ENCODE measurements around the gene LILRA5.

Gene LILRA5

GRCh38 chr19:54319892-54320670, 7.1 kb upstream of the LILRA5 start:
- no peak overlapping the region for H3K4me3 ChIP-seq
- H3K9me3 ChIP-seq: peaks cover 16% of the 10 kb centered on the region
- no peak overlapping the region for H3K9ac ChIP-seq
- H3K4me2 ChIP-seq: no peak overlapping the region
- no peaks in the 10 kb centered on the region for H4K20me1 ChIP-seq
- TF ChIP-seq Cebpa-rat (IDR thresholded peaks at IDR 0.05): no peak
- peaks cover 11% of the 10 kb centered on the region for H3K4me1 ChIP-seq
- no peaks in the 10 kb centered on the region for H3K36me3 ChIP-seq
- H3K27me3 ChIP-seq: no peaks in the 10 kb centered on the region
- no peak overlapping the region for H3K27ac ChIP-seq

DNA sequence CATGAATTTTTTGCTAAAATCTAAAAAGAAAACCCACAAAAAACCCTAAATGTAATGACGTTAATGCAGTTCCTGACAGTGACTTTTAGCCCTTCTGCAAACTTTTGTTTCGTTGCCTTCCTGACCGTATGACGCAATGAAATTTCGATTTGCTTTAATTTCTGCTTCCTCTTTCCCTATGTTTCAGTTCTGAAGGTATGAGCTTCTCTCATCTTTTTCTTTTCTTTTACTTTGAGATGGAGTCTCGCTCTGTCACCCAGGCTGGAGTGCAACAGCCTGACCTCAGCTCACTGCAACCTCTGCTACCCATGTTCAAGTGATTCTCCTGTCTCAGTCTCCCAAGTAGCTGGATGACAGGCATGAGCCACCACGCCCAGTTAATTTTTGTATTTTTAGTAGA, 6.1 kb upstream of the LILRA5 start:
- no peak overlapping the region for H3K27ac ChIP-seq
- no peaks in the 10 kb centered on the region for H4K20me1 ChIP-seq
- H3K4me3 ChIP-seq: no peak overlapping the region
- H3K27me3 ChIP-seq: no peaks in the 10 kb centered on the region
- TF ChIP-seq Cebpa-rat (IDR thresholded peaks at IDR 0.05): peak; percentile 39; the same call in 1 of the 2 replicates
- no peak overlapping the region; the same call in 1 of the 2 replicates for H3K4me2 ChIP-seq
- H3K4me1 ChIP-seq: peaks cover 6% of the 10 kb centered on the region; the same call in 1 of the 2 replicates
- no peak overlapping the region for H3K9ac ChIP-seq
- no peaks in the 10 kb centered on the region for H3K36me3 ChIP-seq
- peaks cover 16% of the 10 kb centered on the region for H3K9me3 ChIP-seq

DNA sequence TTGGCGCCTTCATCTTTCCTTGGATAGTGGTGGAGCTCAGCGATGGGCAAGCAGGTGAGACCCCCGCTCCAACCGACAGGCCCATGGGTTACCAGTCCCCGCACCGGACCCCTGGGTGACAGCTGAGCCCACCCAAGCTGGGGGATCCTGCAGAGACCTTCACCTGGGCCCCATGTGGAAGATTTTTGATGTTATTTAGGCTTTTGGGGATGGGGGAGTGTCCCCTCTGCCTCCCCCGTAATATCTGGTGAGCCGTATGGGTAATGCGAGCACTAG, 4.9 kb upstream of the LILRA5 start:
- H3K4me2 ChIP-seq: no peak overlapping the region
- H3K27me3 ChIP-seq: no peaks in the 10 kb centered on the region
- H3K27ac ChIP-seq: no peak overlapping the region
- H3K36me3 ChIP-seq: no peaks in the 10 kb centered on the region
- no peak overlapping the region for H3K9ac ChIP-seq
- H3K4me3 ChIP-seq: no peak overlapping the region
- TF ChIP-seq Cebpa-rat (IDR thresholded peaks at IDR 0.05): no peak
- H3K9me3 ChIP-seq: peaks cover 16% of the 10 kb centered on the region
- H3K4me1 ChIP-seq: peaks cover 10% of the 10 kb centered on the region
- no peaks in the 10 kb centered on the region for H4K20me1 ChIP-seq

DNA sequence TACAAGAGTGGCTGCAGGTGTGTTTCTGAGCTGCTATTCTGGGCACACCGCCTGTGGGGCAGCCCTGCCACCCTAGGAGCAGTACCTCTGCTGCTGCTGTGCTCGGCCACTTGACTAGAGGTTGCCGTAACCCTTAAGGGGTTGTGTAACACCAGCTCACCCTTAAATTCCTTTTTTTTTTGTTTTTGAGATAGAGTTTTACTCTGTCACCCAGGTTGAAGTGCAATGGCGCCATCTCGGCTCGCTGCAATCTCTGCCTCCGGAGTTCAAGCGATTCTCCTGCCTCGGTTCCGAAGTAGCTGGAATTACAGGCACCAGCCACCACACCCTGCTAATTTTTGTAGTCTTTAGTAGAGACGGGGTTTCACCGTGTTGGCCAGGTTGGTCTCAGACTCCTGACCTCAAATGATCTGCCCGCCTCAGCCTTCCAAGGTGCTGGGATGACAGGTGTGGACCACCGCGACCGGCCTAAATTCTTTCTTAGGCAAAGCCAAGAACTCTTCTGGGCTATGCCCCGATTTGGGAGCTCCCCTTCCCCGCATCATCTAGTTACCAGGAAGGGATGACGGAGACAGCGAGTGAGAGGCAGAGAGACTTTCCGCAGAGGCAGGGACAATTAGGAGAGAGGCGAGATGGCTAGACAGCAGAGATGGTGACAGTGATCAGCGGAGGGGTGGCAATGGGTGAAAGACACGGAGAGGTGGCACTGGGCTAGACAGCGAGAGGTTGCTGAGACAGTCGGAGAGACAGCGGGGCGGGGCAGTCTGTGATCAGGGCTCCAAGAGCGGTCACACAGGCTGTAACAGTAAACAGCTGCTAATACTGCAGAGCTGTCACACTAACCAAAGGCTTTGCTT, 4.4 kb upstream of the LILRA5 start:
- Histone ChIP-seq H3K4me3 (no peak overlapping the region), H3K9me3 (peaks cover 15% of the 10 kb centered on the region), H3K4me2 (no peak overlapping the region), H3K27me3 (no peaks in the 10 kb centered on the region), H3K36me3 (no peaks in the 10 kb centered on the region), H4K20me1 (no peaks in the 10 kb centered on the region), H3K9ac (no peak overlapping the region), H3K27ac (no peak overlapping the region), H3K4me1 (peaks cover 16% of the 10 kb centered on the region)
- no peak for TF ChIP-seq Cebpa-rat (IDR thresholded peaks at IDR 0.05)

- H3K4me1 ChIP-seq: peaks cover 20% of the 10 kb centered on the region
- H3K27ac ChIP-seq: no peak overlapping the region
- H3K27me3 ChIP-seq: no peaks in the 10 kb centered on the region
- TF ChIP-seq Cebpa-rat (IDR thresholded peaks at IDR 0.05): no peak
- no peak overlapping the region for H3K9ac ChIP-seq
- peaks cover 9% of the 10 kb centered on the region; the same call in 1 of the 2 replicates for H3K9me3 ChIP-seq
- H3K36me3 ChIP-seq: no peaks in the 10 kb centered on the region
- H4K20me1 ChIP-seq: no peaks in the 10 kb centered on the region
- H3K4me3 ChIP-seq: no peak overlapping the region
- H3K4me2 ChIP-seq: no peak overlapping the region
These were observed 3.8 kb upstream of the LILRA5 start for GRCh38 chr19:54316746-54317107.

DNA sequence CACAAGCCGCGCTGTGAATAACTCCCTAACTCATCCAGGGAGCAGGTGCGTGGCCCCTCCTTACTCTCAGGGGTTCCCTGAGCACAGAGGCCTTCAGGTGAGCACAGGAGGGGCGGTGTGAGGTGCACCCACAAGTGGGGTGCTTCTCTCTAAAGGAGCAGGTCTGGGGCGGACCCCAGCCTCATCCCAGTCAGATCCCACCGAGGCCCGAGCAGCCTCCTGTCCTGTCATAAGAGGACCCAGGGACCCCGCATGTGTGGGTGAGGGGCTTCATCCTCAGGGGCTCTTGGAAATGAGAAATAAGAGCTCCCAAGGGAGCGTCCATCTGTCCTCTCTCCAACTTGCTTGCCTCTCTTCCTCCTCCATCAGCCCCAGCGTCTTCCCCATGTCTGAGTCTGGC, 3.0 kb upstream of the LILRA5 start:
- Histone ChIP-seq H3K4me3 (no peak overlapping the region), H3K9me3 (peaks cover 1% of the 10 kb centered on the region; the same call in 1 of the 2 replicates), H3K9ac (no peak overlapping the region), H3K4me1 (peaks cover 20% of the 10 kb centered on the region), H3K27ac (no peak overlapping the region), H3K36me3 (no peaks in the 10 kb centered on the region), H3K27me3 (no peaks in the 10 kb centered on the region), H4K20me1 (no peaks in the 10 kb centered on the region), H3K4me2 (no peak overlapping the region)
- no peak for TF ChIP-seq Cebpa-rat (IDR thresholded peaks at IDR 0.05)

DNA sequence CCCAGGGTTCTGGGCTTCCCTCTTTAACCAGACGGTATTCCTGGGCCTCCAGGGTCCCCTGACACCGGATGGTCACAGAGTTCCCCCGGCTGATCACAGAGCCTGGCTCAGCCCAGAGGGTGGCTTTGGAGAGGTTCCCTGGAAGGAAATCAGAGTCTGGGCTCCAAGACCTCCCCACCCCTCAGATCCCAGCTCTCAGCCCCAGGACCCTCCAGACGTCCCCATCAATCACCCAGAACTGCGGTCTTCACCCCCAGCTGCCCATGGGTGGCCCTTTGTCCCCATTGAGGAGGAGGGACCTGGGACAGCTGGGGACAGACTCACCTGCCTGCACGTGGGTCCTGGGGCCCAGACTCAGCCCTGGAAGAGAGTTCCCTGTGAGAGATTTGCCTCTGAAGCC, 955 bp downstream of the LILRA5 start:
- Histone ChIP-seq H3K9ac (no peak overlapping the region), H3K36me3 (no peaks in the 10 kb centered on the region), H3K4me2 (peak overlapping the region; percentile 55), H3K27ac (no peak overlapping the region), H4K20me1 (no peaks in the 10 kb centered on the region), H3K9me3 (no peaks in the 10 kb centered on the region), H3K4me3 (no peak overlapping the region), H3K4me1 (peaks cover 14% of the 10 kb centered on the region), H3K27me3 (no peaks in the 10 kb centered on the region)
- no peak for TF ChIP-seq Cebpa-rat (IDR thresholded peaks at IDR 0.05)

GRCh38 chr19:54311486-54311885, 1.5 kb downstream of the LILRA5 start:
- Histone ChIP-seq H4K20me1 (no peaks in the 10 kb centered on the region), H3K9me3 (no peaks in the 10 kb centered on the region), H3K4me2 (no peak overlapping the region), H3K36me3 (no peaks in the 10 kb centered on the region), H3K27ac (no peak overlapping the region), H3K4me1 (peaks cover 14% of the 10 kb centered on the region), H3K27me3 (no peaks in the 10 kb centered on the region), H3K4me3 (no peak overlapping the region), H3K9ac (no peak overlapping the region)
- TF ChIP-seq Cebpa-rat (IDR thresholded peaks at IDR 0.05): no peak

DNA sequence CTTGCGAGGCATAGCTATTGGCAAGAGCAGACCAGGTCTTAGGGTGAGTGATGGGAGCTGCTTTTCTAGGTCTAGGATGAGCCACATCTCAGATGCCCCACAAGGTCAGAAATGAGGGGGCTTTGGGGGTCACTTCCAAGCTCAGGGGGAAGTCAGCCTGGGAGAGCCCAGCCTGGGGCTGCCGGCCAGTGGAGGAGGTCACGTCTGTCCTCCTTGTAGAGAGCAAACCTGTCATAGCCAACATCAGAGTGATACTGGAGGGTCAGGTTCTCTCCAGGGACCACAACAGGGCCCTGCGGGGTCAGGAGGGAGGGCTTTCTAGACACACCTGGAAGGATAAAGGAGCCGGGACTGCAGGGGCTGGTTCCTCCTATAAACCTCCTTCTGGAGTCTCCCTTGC, 2.4 kb downstream of the LILRA5 start:
- H3K27ac ChIP-seq: no peak overlapping the region
- no peaks in the 10 kb centered on the region for H3K36me3 ChIP-seq
- no peaks in the 10 kb centered on the region for H4K20me1 ChIP-seq
- no peak overlapping the region for H3K4me2 ChIP-seq
- H3K4me1 ChIP-seq: peaks cover 14% of the 10 kb centered on the region
- no peak for TF ChIP-seq Cebpa-rat (IDR thresholded peaks at IDR 0.05)
- H3K9ac ChIP-seq: no peak overlapping the region
- no peaks in the 10 kb centered on the region for H3K27me3 ChIP-seq
- no peak overlapping the region for H3K4me3 ChIP-seq
- no peaks in the 10 kb centered on the region for H3K9me3 ChIP-seq

GRCh38 chr19:54309811-54310210, 3.2 kb downstream of the LILRA5 start:
- peaks cover 19% of the 10 kb centered on the region for H3K4me1 ChIP-seq
- no peaks in the 10 kb centered on the region for H3K9me3 ChIP-seq
- no peaks in the 10 kb centered on the region for H3K36me3 ChIP-seq
- H4K20me1 ChIP-seq: no peaks in the 10 kb centered on the region
- no peak overlapping the region for H3K4me3 ChIP-seq
- no peak for TF ChIP-seq Cebpa-rat (IDR thresholded peaks at IDR 0.05)
- no peak overlapping the region for H3K9ac ChIP-seq
- no peak overlapping the region for H3K27ac ChIP-seq
- no peak overlapping the region for H3K4me2 ChIP-seq
- no peaks in the 10 kb centered on the region for H3K27me3 ChIP-seq

Measured in BLaER1 (cell line).